H9 (cell line): ENCODE data around the gene NUTF2. TPM values are rescaled to one million over a fixed set of nuclear protein-coding genes. Genes with fewer than 3 reads are reported as not detected.

ENCODE experiments used
- DNase-seq: peaks from one replicate; pipeline ENCODE4 v3.0.0-alpha.2; 2017
- H2AFZ ChIP-seq: one replicate; pipeline ENCODE4 v1.6.1; 2013; ENCODE audit warnings: mild to moderate bottlenecking, low read length, control low read depth, moderate library complexity
- H2AK5ac ChIP-seq: 2 replicates; pipeline ENCODE4 v1.6.1; 2013; ENCODE audit warnings: low read length, control low read depth, mixed read lengths; ENCODE audit not compliant: insufficient read length
- H2BK120ac ChIP-seq: one replicate; pipeline ENCODE4 v1.6.1; 2013; ENCODE audit warnings: low read depth, mild to moderate bottlenecking, low read length, control low read depth, inconsistent platforms; ENCODE audit not compliant: poor library complexity, severe bottlenecking
- H2BK12ac ChIP-seq: 2 replicates; pipeline ENCODE4 v1.6.1; 2013; ENCODE audit warnings: low read length, control low read depth, mixed read lengths, low read depth; ENCODE audit not compliant: insufficient read length
- H2BK15ac ChIP-seq: 2 replicates; pipeline ENCODE4 v1.6.1; 2013; ENCODE audit warnings: low read depth, low read length, control low read depth
- H2BK20ac ChIP-seq: one replicate; pipeline ENCODE4 v1.6.1; 2013; ENCODE audit warnings: low read depth, mild to moderate bottlenecking, low read length, control low read depth, inconsistent platforms; ENCODE audit not compliant: poor library complexity, severe bottlenecking
- H2BK5ac ChIP-seq: 2 replicates; pipeline ENCODE4 v1.6.1; 2013; ENCODE audit warnings: low read length, control low read depth, mixed read lengths; ENCODE audit not compliant: insufficient read length
- H3K14ac ChIP-seq: 2 replicates; pipeline ENCODE4 v1.6.1; 2013; ENCODE audit warnings: low read length, control low read depth; ENCODE audit not compliant: insufficient read depth
- H3K18ac ChIP-seq: 2 replicates; pipeline ENCODE4 v1.6.1; 2013; ENCODE audit warnings: low read depth, mild to moderate bottlenecking, mixed read lengths, low read length, control low read depth; ENCODE audit not compliant: insufficient read length
- H3K23ac ChIP-seq: 2 replicates; pipeline ENCODE4 v1.6.1; 2013; ENCODE audit warnings: low read length, control low read depth, mixed read lengths, low read depth; ENCODE audit not compliant: insufficient read length
- H3K23me2 ChIP-seq: 2 replicates; pipeline ENCODE4 v1.6.1; 2013; ENCODE audit warnings: low read depth, mild to moderate bottlenecking, mixed read lengths, low read length, control low read depth; ENCODE audit not compliant: insufficient read length, poor library complexity, severe bottlenecking
- H3K27ac ChIP-seq: 2 replicates; pipeline ENCODE4 v1.5.1; 2013; ENCODE audit warnings: low read length, control low read depth, mixed read lengths, low read depth; ENCODE audit not compliant: insufficient read length
- H3K27me3 ChIP-seq: 2 replicates; pipeline ENCODE4 v1.6.1; 2013; ENCODE audit warnings: low read length, control low read depth, inconsistent platforms; ENCODE audit not compliant: insufficient read depth
- H3K4ac ChIP-seq: 2 replicates; pipeline ENCODE4 v1.6.1; 2013; ENCODE audit warnings: low read depth, mild to moderate bottlenecking, control low read depth, inconsistent platforms, low read length, moderate library complexity
- H3K4me1 ChIP-seq: 2 replicates; pipeline ENCODE4 v1.6.1; 2013; ENCODE audit warnings: low read length, control low read depth, inconsistent platforms; ENCODE audit not compliant: insufficient read depth
- H3K4me2 ChIP-seq: 2 replicates; pipeline ENCODE4 v1.6.1; 2013; ENCODE audit warnings: low read length, control low read depth, mixed read lengths; ENCODE audit not compliant: insufficient read length, insufficient read depth
- H3K56ac ChIP-seq: 2 replicates; pipeline ENCODE4 v1.6.1; 2013; ENCODE audit warnings: low read depth, mild to moderate bottlenecking, mixed read lengths, low read length, control low read depth; ENCODE audit not compliant: insufficient read length
- H3K79me1 ChIP-seq: 2 replicates; pipeline ENCODE4 v1.6.1; 2013; ENCODE audit warnings: low read depth, mild to moderate bottlenecking, moderate library complexity, low read length, control low read depth, inconsistent platforms; ENCODE audit not compliant: insufficient read depth, poor library complexity, severe bottlenecking
- H3K79me2 ChIP-seq: 2 replicates; pipeline ENCODE4 v1.6.1; 2013; ENCODE audit warnings: low read length, control low read depth, inconsistent platforms; ENCODE audit not compliant: insufficient read depth
- H3K9ac ChIP-seq: 2 replicates; pipeline ENCODE4 v1.6.1; 2013; ENCODE audit warnings: low read length, control low read depth, mixed read lengths; ENCODE audit not compliant: insufficient read length; ENCODE audit errors: extremely low read depth
- H3K9me3 ChIP-seq: one replicate; pipeline ENCODE4 v1.6.1; 2013; ENCODE audit warnings: low read depth, low read length, inconsistent platforms; ENCODE audit not compliant: control insufficient read depth
- H3T11ph ChIP-seq: one replicate; pipeline ENCODE4 v1.6.1; 2013; ENCODE audit warnings: mild to moderate bottlenecking, low read length, control low read depth, inconsistent platforms
- H4K20me1 ChIP-seq: one replicate; pipeline ENCODE4 v1.6.1; 2013; ENCODE audit not compliant: control insufficient read depth, insufficient read length, insufficient read depth
- H4K5ac ChIP-seq: 2 replicates; pipeline ENCODE4 v1.6.1; 2013; ENCODE audit warnings: low read depth, mild to moderate bottlenecking, mixed read lengths, low read length, control low read depth; ENCODE audit not compliant: insufficient read length
- H4K8ac ChIP-seq: replicated peaks from 2 replicates; pipeline ENCODE4 v1.6.1; 2013; ENCODE audit warnings: low read length, control low read depth, mixed read lengths, low read depth; ENCODE audit not compliant: insufficient read length
- H4K91ac ChIP-seq: 2 replicates; pipeline ENCODE4 v1.6.1; 2013; ENCODE audit warnings: low read depth, mild to moderate bottlenecking, moderate library complexity, mixed read lengths, low read length, control low read depth; ENCODE audit not compliant: insufficient read length
- H3K27ac Mint-ChIP-seq, 3 experiments: 2 replicates in 2 of 3; 3 replicates in 1 of 3; pipeline ENCODE4 v1.8.0; 2020 to 2021; ENCODE audit warnings: mixed read lengths in 3 of 3, mild to moderate bottlenecking in 1 of 3, moderate library complexity in 1 of 3
- H3K27me3 Mint-ChIP-seq: 2 replicates; pipeline ENCODE4 v1.8.0; 2021; ENCODE audit warnings: low read depth, mild to moderate bottlenecking, moderate library complexity, mixed read lengths
- H3K36me3 Mint-ChIP-seq, 3 experiments: 2 replicates in 2 of 3; 3 replicates in 1 of 3; pipeline ENCODE4 v1.8.0; 2020 to 2021; ENCODE audit warnings: low read depth in 3 of 3, mixed read lengths in 3 of 3; ENCODE audit not compliant: insufficient read depth in 1 of 3
- H3K4me1 Mint-ChIP-seq, 2 experiments: 2 replicates each; pipeline ENCODE4 v1.8.0; 2020; ENCODE audit warnings: mixed read lengths in 2 of 2
- H3K4me3 Mint-ChIP-seq, 2 experiments: 2 replicates in 1 of 2; 3 replicates in 1 of 2; pipeline ENCODE4 v1.8.0; 2020 to 2021; ENCODE audit warnings: mild to moderate bottlenecking in 2 of 2, mixed read lengths in 2 of 2, moderate library complexity in 1 of 2
- H3K9me3 Mint-ChIP-seq, 2 experiments: 2 replicates in 1 of 2; 3 replicates in 1 of 2; pipeline ENCODE4 v1.8.0; 2020; ENCODE audit warnings: mild to moderate bottlenecking in 2 of 2, mixed read lengths in 2 of 2, moderate library complexity in 1 of 2
- CTCF ChIP-seq: fragments of 200-600 bp; sonication (generic); conservative IDR thresholded peaks from 3 replicates; pipeline ENCODE4 v1.8.0; 2021; ENCODE audit warnings: antibody characterized with exemption, mild to moderate bottlenecking
- WGBS: extraction: QIAGEN DNeasy Blood & Tissue Kit; methylation state at CpG from one replicate; pipeline ENCODE4 v1.1.7; 2013; ENCODE audit warnings: missing lambda C conversion rate, low lambda C conversion rate, mixed read lengths; ENCODE audit not compliant: insufficient read length; ENCODE audit errors: extremely low coverage; 5-methylcytosine and 5-hydroxymethylcytosine counted together
- total RNA-seq: library from RNA; stranded (reverse); gene quantifications from 2 replicates; pipeline ENCODE4 v1.2.1, GENCODE V29; 2021

NUTF2 gene
- total RNA-seq, 1 experiment from 2014 or later: 198 TPM

GRCh38 chr16:67886387-67886786 lies 39.7 kb downstream of the NUTF2 start:
- H3T11ph ChIP-seq: no peak overlapping the region
- H2BK120ac ChIP-seq: no peak overlapping the region
- H4K91ac ChIP-seq: no peak overlapping the region
- H3K9ac ChIP-seq: no peak overlapping the region
- H3K18ac ChIP-seq: no peak overlapping the region
- no peak overlapping the region for H4K5ac ChIP-seq
- H3K4me2 ChIP-seq: no peak overlapping the region
- no peak overlapping the region for H2BK12ac ChIP-seq
- Mint-ChIP-seq H3K27me3 (no peaks in the 10 kb centered on the region; the same call in none of the 2 replicates), H3K4me3 (peak overlapping the region in 1 of 2 experiments; percentile 5; a peak in 2 of 5 replicates), H3K27ac (peak overlapping the region in 2 of 3 experiments; percentile 6 to 41; a peak in 3 of 7 replicates), H3K36me3 (peaks cover 10 to 29% (median 26%) of the 10 kb centered on the region in 3 experiments; a peak in 6 of 7 replicates), H3K9me3 (no peaks in the 10 kb centered on the region), H3K4me1 (peaks cover 13 to 28% of the 10 kb centered on the region in 2 experiments)
- H2AFZ ChIP-seq: no peak overlapping the region
- H3K23me2 ChIP-seq: no peaks in the 10 kb centered on the region
- no peaks in the 10 kb centered on the region for H3K4me1 ChIP-seq
- H4K8ac ChIP-seq: no peak overlapping the region
- no peak overlapping the region for H2BK5ac ChIP-seq
- H3K56ac ChIP-seq: no peak overlapping the region
- H2BK20ac ChIP-seq: no peak overlapping the region
- no peaks in the 10 kb centered on the region for H3K9me3 ChIP-seq
- no peak for DNase-seq
- no peak overlapping the region for H2BK15ac ChIP-seq
- H4K20me1 ChIP-seq: no peaks in the 10 kb centered on the region
- H3K27ac ChIP-seq: no peak overlapping the region
- H3K23ac ChIP-seq: no peak overlapping the region
- no peaks in the 10 kb centered on the region for H3K79me2 ChIP-seq
- H2AK5ac ChIP-seq: no peak overlapping the region
- H3K4ac ChIP-seq: no peak overlapping the region
- no CpG with 5 or more reads among the region's 5 CpGs for WGBS
- H3K27me3 ChIP-seq: no peaks in the 10 kb centered on the region
- no peak overlapping the region for H3K14ac ChIP-seq
- TF ChIP-seq CTCF: no peak
- H3K79me1 ChIP-seq: no peaks in the 10 kb centered on the region
